Stimulated activated naive CD8-positive, alpha-beta T cell treated with anti-CD3 and anti-CD28 coated beads, Interleukin-15, Interleukin-2, amounts not matched to agents 100 ng/mL and 50 ng/mL, for 24 hours (primary cell): ENCODE results near the gene SH2D7.

ENCODE experiments used
- H3K27ac Mint-ChIP-seq: one replicate; pipeline ENCODE4 v1.8.0; 2021; ENCODE audit warnings: mild to moderate bottlenecking, mixed read lengths
- H3K27me3 Mint-ChIP-seq: one replicate; pipeline ENCODE4 v1.8.0; 2021; ENCODE audit warnings: mixed read lengths
- H3K36me3 Mint-ChIP-seq: one replicate; pipeline ENCODE4 v1.8.0; 2021; ENCODE audit warnings: low read depth, mixed read lengths
- H3K4me1 Mint-ChIP-seq: one replicate; pipeline ENCODE4 v1.8.0; 2021; ENCODE audit warnings: low read depth, mixed read lengths
- H3K4me3 Mint-ChIP-seq: one replicate; pipeline ENCODE4 v1.8.0; 2021; ENCODE audit warnings: mild to moderate bottlenecking, mixed read lengths
- H3K9me3 Mint-ChIP-seq: one replicate; pipeline ENCODE4 v1.8.0; 2021; ENCODE audit warnings: mixed read lengths

SH2D7 gene

GRCh38 chr15:78102211-78102610, 9.8 kb downstream of the SH2D7 start:
- Mint-ChIP-seq H3K27me3 (no peaks in the 10 kb centered on the region), H3K9me3 (no peaks in the 10 kb centered on the region), H3K4me3 (no peak overlapping the region), H3K36me3 (no peaks in the 10 kb centered on the region), H3K27ac (no peak overlapping the region), H3K4me1 (peaks cover 44% of the 10 kb centered on the region)

- Mint-ChIP-seq H3K36me3 (no peaks in the 10 kb centered on the region), H3K4me3 (no peak overlapping the region), H3K9me3 (no peaks in the 10 kb centered on the region), H3K27ac (no peak overlapping the region), H3K27me3 (no peaks in the 10 kb centered on the region), H3K4me1 (peaks cover 44% of the 10 kb centered on the region)
These were observed 10.4 kb downstream of the SH2D7 start for GRCh38 chr15:78102741-78103140.

- H3K4me1 Mint-ChIP-seq: peaks cover 44% of the 10 kb centered on the region
- peak overlapping the region; percentile 24 for H3K4me3 Mint-ChIP-seq
- peak overlapping the region; percentile 83 for H3K27ac Mint-ChIP-seq
- H3K9me3 Mint-ChIP-seq: no peaks in the 10 kb centered on the region
- H3K36me3 Mint-ChIP-seq: no peaks in the 10 kb centered on the region
- H3K27me3 Mint-ChIP-seq: no peaks in the 10 kb centered on the region
These were observed 11.2 kb downstream of the SH2D7 start for GRCh38 chr15:78103406-78104118.

GRCh38 chr15:78104119-78104479, 11.7 kb downstream of the SH2D7 start:
- Mint-ChIP-seq H3K9me3 (no peaks in the 10 kb centered on the region), H3K36me3 (no peaks in the 10 kb centered on the region), H3K4me1 (peaks cover 44% of the 10 kb centered on the region), H3K27me3 (no peaks in the 10 kb centered on the region), H3K4me3 (peak overlapping the region; percentile 24), H3K27ac (peak overlapping the region; percentile 83)

DNA sequence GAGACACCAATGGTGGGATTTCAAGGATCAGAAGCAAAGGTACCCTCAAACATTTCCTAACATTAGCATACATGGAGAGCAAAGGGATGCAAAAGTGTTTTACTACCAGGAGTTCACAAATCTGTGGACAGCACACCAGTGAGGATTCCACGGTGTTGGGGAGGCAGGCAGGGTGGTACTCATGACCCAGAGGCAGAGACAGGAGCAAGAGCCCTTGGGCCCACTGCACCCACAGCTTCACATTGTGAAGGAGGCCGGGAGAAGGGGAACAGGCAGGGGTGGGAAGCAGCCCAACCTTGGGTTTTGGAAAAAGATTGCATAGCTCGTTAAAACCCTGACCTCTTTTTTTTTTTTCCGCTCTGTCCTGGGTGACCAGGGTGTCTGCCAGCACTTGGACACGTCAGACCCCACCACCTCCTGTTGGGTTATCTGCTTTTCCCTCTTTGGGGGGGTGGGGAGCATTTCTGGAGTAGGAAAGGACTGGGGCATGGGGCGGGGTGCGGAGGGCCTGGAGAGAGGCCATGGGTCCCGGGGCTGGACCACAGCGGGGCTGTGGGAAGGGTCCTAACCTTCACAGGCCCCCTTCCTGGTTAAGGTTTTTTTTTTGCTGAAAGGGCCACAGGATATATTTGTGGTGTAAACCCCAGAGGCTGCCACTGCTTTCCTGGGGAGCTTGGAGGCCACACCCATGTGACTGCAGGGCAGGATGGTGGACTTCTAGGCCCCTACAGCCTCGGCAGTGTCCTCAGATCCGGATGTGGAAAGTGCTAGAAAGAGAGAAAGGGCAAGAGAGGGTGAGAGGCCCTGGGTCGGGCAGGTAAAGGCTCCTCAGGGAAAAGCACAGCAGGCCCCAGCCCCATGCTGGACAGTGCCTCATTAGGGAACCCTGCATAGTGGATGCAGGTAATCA, 12.5 kb downstream of the SH2D7 start:
- Mint-ChIP-seq H3K4me1 (peaks cover 44% of the 10 kb centered on the region), H3K9me3 (no peaks in the 10 kb centered on the region), H3K4me3 (no peak overlapping the region), H3K27ac (peak overlapping the region; percentile 83), H3K27me3 (no peaks in the 10 kb centered on the region), H3K36me3 (no peaks in the 10 kb centered on the region)

- Mint-ChIP-seq H3K9me3 (no peaks in the 10 kb centered on the region), H3K4me1 (peaks cover 44% of the 10 kb centered on the region), H3K27me3 (no peaks in the 10 kb centered on the region), H3K4me3 (no peak overlapping the region), H3K27ac (peak overlapping the region; percentile 47), H3K36me3 (no peaks in the 10 kb centered on the region)
These were observed 13.3 kb downstream of the SH2D7 start for GRCh38 chr15:78105476-78106241.

DNA sequence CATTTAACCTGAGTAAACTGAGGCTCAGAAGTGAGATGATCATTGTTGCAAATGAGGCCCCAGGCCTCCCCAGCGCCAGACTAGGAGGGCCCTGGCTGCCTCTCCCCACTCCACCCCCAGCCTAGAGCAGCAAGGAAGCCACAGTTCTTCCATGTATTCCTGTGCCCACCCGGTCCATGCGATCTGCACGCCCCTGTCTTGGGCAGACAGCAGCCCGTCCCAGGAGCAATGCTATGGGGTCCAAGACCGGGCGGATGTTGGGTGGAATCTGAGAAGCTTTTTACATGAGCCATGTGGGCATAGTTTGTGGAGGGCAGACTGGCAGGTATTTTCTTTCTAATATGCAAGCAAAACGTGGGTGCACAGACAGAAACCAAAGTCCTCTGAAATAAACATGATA, 15.1 kb downstream of the SH2D7 start:
- peaks cover 43% of the 10 kb centered on the region for H3K4me1 Mint-ChIP-seq
- no peaks in the 10 kb centered on the region for H3K9me3 Mint-ChIP-seq
- H3K36me3 Mint-ChIP-seq: no peaks in the 10 kb centered on the region
- H3K27me3 Mint-ChIP-seq: no peaks in the 10 kb centered on the region
- H3K27ac Mint-ChIP-seq: no peak overlapping the region
- no peak overlapping the region for H3K4me3 Mint-ChIP-seq

- H3K27ac Mint-ChIP-seq: no peak overlapping the region
- no peaks in the 10 kb centered on the region for H3K36me3 Mint-ChIP-seq
- H3K9me3 Mint-ChIP-seq: no peaks in the 10 kb centered on the region
- no peaks in the 10 kb centered on the region for H3K27me3 Mint-ChIP-seq
- no peak overlapping the region for H3K4me3 Mint-ChIP-seq
- peaks cover 32% of the 10 kb centered on the region for H3K4me1 Mint-ChIP-seq
These were observed 16.1 kb downstream of the SH2D7 start for GRCh38 chr15:78108300-78109084.

GRCh38 chr15:78109156-78109555, 16.8 kb downstream of the SH2D7 start:
- H3K27ac Mint-ChIP-seq: no peak overlapping the region
- no peaks in the 10 kb centered on the region for H3K9me3 Mint-ChIP-seq
- H3K4me3 Mint-ChIP-seq: no peak overlapping the region
- no peaks in the 10 kb centered on the region for H3K27me3 Mint-ChIP-seq
- no peaks in the 10 kb centered on the region for H3K36me3 Mint-ChIP-seq
- peaks cover 26% of the 10 kb centered on the region for H3K4me1 Mint-ChIP-seq

DNA sequence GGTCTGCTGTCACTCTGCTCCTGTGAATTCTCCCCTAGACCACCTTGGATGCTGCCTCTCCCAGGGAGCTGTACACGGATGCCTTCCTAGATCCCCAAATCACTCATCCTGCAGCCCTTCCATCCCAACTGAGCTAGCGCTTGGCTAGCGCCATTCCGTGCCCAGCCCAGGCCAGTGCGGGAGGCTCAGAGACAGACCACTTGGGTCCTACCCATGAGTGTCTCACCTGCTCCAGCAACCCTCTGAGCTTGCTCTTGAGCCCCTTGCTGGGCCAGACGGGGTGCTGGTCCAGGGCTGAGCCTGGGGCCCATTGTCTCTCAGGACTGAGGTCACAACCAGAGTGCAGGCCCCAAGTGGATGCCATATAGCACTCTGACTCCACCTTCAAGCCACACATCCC, 17.7 kb downstream of the SH2D7 start:
- Mint-ChIP-seq H3K9me3 (no peaks in the 10 kb centered on the region), H3K27me3 (no peaks in the 10 kb centered on the region), H3K36me3 (no peaks in the 10 kb centered on the region), H3K27ac (no peak overlapping the region), H3K4me3 (no peak overlapping the region), H3K4me1 (peaks cover 16% of the 10 kb centered on the region)

- Mint-ChIP-seq H3K9me3 (no peaks in the 10 kb centered on the region), H3K36me3 (no peaks in the 10 kb centered on the region), H3K27me3 (no peaks in the 10 kb centered on the region), H3K4me3 (no peak overlapping the region), H3K27ac (no peak overlapping the region), H3K4me1 (peaks cover 7% of the 10 kb centered on the region)
These were observed 18.6 kb downstream of the SH2D7 start for GRCh38 chr15:78110916-78111475.

- Mint-ChIP-seq H3K27me3 (no peaks in the 10 kb centered on the region), H3K36me3 (no peaks in the 10 kb centered on the region), H3K27ac (no peak overlapping the region), H3K4me1 (no peaks in the 10 kb centered on the region), H3K9me3 (no peaks in the 10 kb centered on the region), H3K4me3 (no peak overlapping the region)
These were observed 19.4 kb downstream of the SH2D7 start for GRCh38 chr15:78111788-78112187.

GRCh38 chr15:78112551-78112950, 20.2 kb downstream of the SH2D7 start:
- no peaks in the 10 kb centered on the region for H3K27me3 Mint-ChIP-seq
- no peaks in the 10 kb centered on the region for H3K9me3 Mint-ChIP-seq
- no peak overlapping the region for H3K27ac Mint-ChIP-seq
- H3K36me3 Mint-ChIP-seq: no peaks in the 10 kb centered on the region
- H3K4me1 Mint-ChIP-seq: no peaks in the 10 kb centered on the region
- H3K4me3 Mint-ChIP-seq: no peak overlapping the region

DNA sequence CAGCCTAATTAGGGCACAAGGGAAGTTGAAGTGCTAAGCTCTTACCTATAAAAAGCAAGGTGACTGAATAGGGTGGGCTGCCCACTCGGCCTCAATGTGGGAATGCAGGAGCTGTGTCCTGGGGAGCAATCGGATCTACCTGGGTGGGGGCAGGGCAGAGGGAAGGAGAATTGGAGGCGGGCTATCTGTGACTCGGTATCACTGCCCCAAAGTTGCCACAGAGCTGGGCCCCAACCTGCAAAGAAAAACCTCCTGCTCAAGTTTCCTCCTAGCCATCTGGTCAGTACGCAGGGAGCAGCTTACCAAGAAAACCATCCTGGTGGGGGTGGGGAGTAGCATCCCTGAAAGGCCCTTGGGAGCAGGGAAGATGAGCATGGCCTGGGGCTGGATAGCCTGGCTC, 28.2 kb downstream of the SH2D7 start:
- Mint-ChIP-seq H3K9me3 (no peaks in the 10 kb centered on the region), H3K27ac (no peak overlapping the region), H3K4me3 (no peak overlapping the region), H3K27me3 (no peaks in the 10 kb centered on the region), H3K4me1 (no peaks in the 10 kb centered on the region), H3K36me3 (no peaks in the 10 kb centered on the region)
